Thoracic aorta (tissue), 2 donors: Measurements from ENCODE around the gene SLC1A6. TPM values are rescaled to one million over a fixed set of nuclear protein-coding genes. Genes with fewer than 3 reads are reported as not detected.
"Not testable (repeated sequence)": the region's sequence is repeated elsewhere in the genome, so short reads cannot be mapped to it uniquely, and the experiment has no call there.

Source experiments
- ATAC-seq: fragments of 150-250 bp; one replicate; pipeline ENCODE4 v1.8.0; 2017; ENCODE audit warnings: low read depth; ENCODE audit not compliant: insufficient number of reproducible peaks, low FRiP score
- DNase-seq: peaks from one replicate; pipeline ENCODE4 v3.0.0-alpha.2; 2020; ENCODE audit warnings: low spot score
- H3K27ac ChIP-seq, 2 donors: fragments of 200-600 bp; sonication (generic); 1 replicate in 1 of 2; 2 replicates in 1 of 2; pipeline ENCODE4 v1.5.1; 2016; ENCODE audit warnings: mild to moderate bottlenecking in 2 of 2, moderate library complexity in 2 of 2
- H3K27me3 ChIP-seq: fragments of 200-600 bp; sonication (generic); replicated peaks from 2 replicates; pipeline ENCODE4 v1.6.0; 2016; ENCODE audit warnings: mild to moderate bottlenecking; ENCODE audit not compliant: insufficient read depth
- H3K36me3 ChIP-seq: fragments of 200-600 bp; sonication (generic); one replicate; pipeline ENCODE4 v1.5.1; 2016
- H3K4me1 ChIP-seq, 2 donors: fragments of 200-600 bp; sonication (generic); 1 replicate in 1 of 2; 2 replicates in 1 of 2; pipeline versions ENCODE4 v1.5.1 to v1.6.0; 2016; ENCODE audit warnings: low read depth in 2 of 2, mild to moderate bottlenecking in 1 of 2; ENCODE audit not compliant: control insufficient read depth in 1 of 2
- H3K4me3 ChIP-seq: fragments of 200-600 bp; sonication (generic); 2 replicates; pipeline ENCODE4 v1.5.1; 2016; ENCODE audit warnings: mild to moderate bottlenecking
- H3K9me3 ChIP-seq: fragments of 200-600 bp; sonication (generic); 2 replicates; pipeline ENCODE4 v1.5.1; 2016
- total RNA-seq, 2 donors: library from RNA; depleted of rRNA; stranded (reverse); fragments of >200 nt; gene quantifications; one replicate each; pipeline versions ENCODE4 v1.1.0 to v1.2.3, GENCODE V29; 2016
- TF ChIP-seq, protein P1 (sequence below): fragments of 200-600 bp; sonication (generic); IDR thresholded peaks from one replicate; pipeline ENCODE4 v1.5.1; 2019; ENCODE audit warnings: antibody characterized with exemption

SLC1A6 gene
- total RNA-seq, 2 donors from 2014 or later = not detected

- TF ChIP-seq, protein P1, sequence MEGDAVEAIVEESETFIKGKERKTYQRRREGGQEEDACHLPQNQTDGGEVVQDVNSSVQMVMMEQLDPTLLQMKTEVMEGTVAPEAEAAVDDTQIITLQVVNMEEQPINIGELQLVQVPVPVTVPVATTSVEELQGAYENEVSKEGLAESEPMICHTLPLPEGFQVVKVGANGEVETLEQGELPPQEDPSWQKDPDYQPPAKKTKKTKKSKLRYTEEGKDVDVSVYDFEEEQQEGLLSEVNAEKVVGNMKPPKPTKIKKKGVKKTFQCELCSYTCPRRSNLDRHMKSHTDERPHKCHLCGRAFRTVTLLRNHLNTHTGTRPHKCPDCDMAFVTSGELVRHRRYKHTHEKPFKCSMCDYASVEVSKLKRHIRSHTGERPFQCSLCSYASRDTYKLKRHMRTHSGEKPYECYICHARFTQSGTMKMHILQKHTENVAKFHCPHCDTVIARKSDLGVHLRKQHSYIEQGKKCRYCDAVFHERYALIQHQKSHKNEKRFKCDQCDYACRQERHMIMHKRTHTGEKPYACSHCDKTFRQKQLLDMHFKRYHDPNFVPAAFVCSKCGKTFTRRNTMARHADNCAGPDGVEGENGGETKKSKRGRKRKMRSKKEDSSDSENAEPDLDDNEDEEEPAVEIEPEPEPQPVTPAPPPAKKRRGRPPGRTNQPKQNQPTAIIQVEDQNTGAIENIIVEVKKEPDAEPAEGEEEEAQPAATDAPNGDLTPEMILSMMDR = no peak
- Histone ChIP-seq H3K27me3 (no peaks in the 10 kb centered on the region), H3K36me3 (no peaks in the 10 kb centered on the region), H3K9me3 (peaks cover 10% of the 10 kb centered on the region), H3K27ac (no peak overlapping the region), H3K4me3 (no peak overlapping the region), H3K4me1 (no peaks in the 10 kb centered on the region)
- ATAC-seq (no peak), DNase-seq (no peak)
Measured at GRCh38 chr19:14957464-14957863, 22.2 kb downstream of the SLC1A6 start.

DNA sequence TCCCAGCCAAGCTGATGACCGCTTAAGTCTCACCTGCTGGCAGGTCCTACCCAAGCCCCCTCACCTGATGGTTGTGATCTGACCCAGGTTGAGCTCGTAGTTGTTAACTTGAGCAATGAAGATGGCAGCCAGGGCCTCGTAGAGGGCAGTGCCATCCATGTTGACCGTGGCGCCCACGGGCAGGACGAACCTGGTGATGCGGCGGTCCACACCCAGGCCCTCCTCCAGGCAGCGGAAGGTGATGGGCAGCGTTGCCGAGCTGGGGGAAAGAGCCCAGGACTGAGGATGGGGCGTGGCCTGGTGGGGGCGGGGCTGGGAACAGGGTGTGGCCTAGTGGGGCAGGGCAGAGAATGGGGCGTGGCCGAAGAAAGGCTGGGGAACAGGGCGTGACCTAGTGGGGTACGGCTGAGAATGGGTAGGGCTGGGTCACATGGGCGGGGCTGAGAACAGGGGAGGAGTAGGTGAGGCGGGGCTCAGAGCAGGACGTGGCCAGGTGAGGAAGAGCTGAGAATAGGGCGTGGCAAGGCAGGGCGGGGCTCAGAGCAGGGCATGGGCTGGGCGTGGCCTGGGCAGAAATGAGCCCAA lies 25.5 kb downstream of the SLC1A6 start:
- Histone ChIP-seq H3K9me3 (peaks cover 3% of the 10 kb centered on the region), H3K4me1 (no peaks in the 10 kb centered on the region), H3K4me3 (no peak overlapping the region), H3K27me3 (no peaks in the 10 kb centered on the region), H3K27ac (no peak overlapping the region), H3K36me3 (no peaks in the 10 kb centered on the region)
- TF ChIP-seq, protein P1 = no peak
- DNase-seq = no peak
- no peak for ATAC-seq

DNA sequence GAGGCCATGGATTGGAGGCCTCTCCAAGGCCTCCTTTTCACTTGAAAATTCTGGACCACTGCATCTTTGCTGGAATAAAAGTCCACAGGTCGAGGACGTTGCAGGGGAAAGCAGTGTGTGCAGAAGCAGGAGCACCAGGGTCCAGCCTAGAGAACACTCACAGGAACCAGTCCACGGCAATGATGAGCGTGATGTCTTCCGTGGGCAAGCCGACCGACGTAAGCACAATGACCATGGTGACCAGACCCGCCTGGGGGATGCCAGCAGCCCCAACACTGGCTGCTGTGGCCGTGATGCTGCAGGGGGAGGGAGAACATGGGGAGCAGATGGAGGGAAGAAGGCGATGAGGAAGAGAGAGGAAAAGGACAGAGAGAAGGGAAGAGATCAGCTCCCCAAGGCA lies 26.9 kb downstream of the SLC1A6 start:
- no peaks in the 10 kb centered on the region for H3K27me3 ChIP-seq
- no peak for ATAC-seq

GRCh38 chr19:14950421-14950820 lies 29.2 kb downstream of the SLC1A6 start:
- Histone ChIP-seq H3K27me3 (no peaks in the 10 kb centered on the region), H3K4me3 (no peak overlapping the region), H3K27ac (no peak overlapping the region), H3K4me1 (no peaks in the 10 kb centered on the region), H3K36me3 (no peaks in the 10 kb centered on the region), H3K9me3 (no peaks in the 10 kb centered on the region)
- TF ChIP-seq, protein P1 = no peak
- no peak for DNase-seq
- ATAC-seq = no peak

More for the DNA sequence above, 26.9 kb downstream of the SLC1A6 start:
- H3K36me3 ChIP-seq = no peaks in the 10 kb centered on the region
- DNase-seq = no peak
- H3K4me1 ChIP-seq = no peaks in the 10 kb centered on the region
- TF ChIP-seq, protein P1 = no peak
- H3K27ac ChIP-seq = no peak overlapping the region
- no peaks in the 10 kb centered on the region for H3K9me3 ChIP-seq
- no peak overlapping the region for H3K4me3 ChIP-seq

- H3K4me1 ChIP-seq = no peaks in the 10 kb centered on the region
- H3K27ac ChIP-seq = no peak overlapping the region
- H3K4me3 ChIP-seq = no peak overlapping the region
- TF ChIP-seq, protein P1 = no peak
- no peaks in the 10 kb centered on the region for H3K27me3 ChIP-seq
- ATAC-seq (no peak), DNase-seq (no peak)
- H3K9me3 ChIP-seq = no peaks in the 10 kb centered on the region
- H3K36me3 ChIP-seq = no peaks in the 10 kb centered on the region
Measured at GRCh38 chr19:14949876-14950275, 29.8 kb downstream of the SLC1A6 start.

DNA sequence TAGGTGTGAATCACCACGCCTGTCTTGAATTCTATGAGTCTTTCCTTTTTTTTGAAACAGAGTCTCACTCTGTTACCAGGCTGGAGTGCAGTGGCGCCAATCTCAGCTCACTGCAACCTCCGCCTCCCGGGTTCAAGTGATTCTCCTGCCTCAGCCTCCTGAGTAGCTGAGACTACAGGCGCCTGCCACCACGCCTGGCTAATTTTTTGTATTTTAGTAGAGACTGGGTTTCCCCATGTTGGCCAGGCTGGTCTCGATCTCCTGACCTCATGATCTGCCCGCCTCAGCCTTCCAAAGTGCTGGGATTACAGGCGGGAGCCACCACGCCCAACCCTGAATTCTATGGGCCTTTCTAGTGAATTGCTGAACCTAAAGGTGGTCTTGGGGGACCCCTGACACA lies 30.3 kb downstream of the SLC1A6 start:
- ATAC-seq, H3K4me1 ChIP-seq: not testable (repeated sequence)

More for the DNA sequence above, 30.3 kb downstream of the SLC1A6 start:
- not testable (repeated sequence) for H3K36me3 ChIP-seq, H3K27me3 ChIP-seq, H3K9me3 ChIP-seq, H3K4me3 ChIP-seq, H3K27ac ChIP-seq, DNase-seq
